Measurements from ENCODE around the gene CAMK2B.

GRCh38 chr7:44231088-44231487 lies 94.3 kb downstream of the CAMK2B start:
- TF ChIP-seq CTCF (IDR thresholded peaks at IDR 0.05) (no peak), POLR2AphosphoS5 (IDR thresholded peaks at IDR 0.05) (no peak)
